Measurements from ENCODE around the gene LRP1B.

DNA sequence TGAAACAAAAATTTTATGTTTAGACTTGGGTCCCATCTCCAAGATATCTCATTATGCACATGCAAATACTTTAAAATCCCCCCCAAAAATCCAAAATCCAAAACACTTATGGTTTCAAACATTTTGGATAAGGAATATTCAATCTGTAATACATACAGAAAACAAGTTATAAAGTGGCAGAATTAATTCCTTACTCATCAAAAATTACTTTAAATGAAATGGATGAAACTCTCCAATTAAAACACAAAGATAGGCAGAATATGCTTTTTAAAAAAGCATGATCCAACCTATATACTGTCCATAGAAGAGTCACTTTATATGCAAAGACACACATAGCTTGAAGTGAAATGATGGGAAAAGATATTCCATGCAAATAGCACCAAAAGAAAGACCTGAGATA lies 744.6 kb downstream of the LRP1B start:
- TF ChIP-seq, protein P1, sequence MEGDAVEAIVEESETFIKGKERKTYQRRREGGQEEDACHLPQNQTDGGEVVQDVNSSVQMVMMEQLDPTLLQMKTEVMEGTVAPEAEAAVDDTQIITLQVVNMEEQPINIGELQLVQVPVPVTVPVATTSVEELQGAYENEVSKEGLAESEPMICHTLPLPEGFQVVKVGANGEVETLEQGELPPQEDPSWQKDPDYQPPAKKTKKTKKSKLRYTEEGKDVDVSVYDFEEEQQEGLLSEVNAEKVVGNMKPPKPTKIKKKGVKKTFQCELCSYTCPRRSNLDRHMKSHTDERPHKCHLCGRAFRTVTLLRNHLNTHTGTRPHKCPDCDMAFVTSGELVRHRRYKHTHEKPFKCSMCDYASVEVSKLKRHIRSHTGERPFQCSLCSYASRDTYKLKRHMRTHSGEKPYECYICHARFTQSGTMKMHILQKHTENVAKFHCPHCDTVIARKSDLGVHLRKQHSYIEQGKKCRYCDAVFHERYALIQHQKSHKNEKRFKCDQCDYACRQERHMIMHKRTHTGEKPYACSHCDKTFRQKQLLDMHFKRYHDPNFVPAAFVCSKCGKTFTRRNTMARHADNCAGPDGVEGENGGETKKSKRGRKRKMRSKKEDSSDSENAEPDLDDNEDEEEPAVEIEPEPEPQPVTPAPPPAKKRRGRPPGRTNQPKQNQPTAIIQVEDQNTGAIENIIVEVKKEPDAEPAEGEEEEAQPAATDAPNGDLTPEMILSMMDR (IDR thresholded peaks at IDR 0.05), result no peak
- TF ChIP-seq POLR2A (IDR thresholded peaks at IDR 0.05), result no peak

All from tibial nerve (tissue), 3 donors.